ENCODE data around the gene POLR2E. TPM values are rescaled to one million over a fixed set of nuclear protein-coding genes. Genes with fewer than 3 reads are reported as not detected.

Gene POLR2E
- total RNA-seq, 1 experiment from 2014 or later, result 141 TPM

DNA sequence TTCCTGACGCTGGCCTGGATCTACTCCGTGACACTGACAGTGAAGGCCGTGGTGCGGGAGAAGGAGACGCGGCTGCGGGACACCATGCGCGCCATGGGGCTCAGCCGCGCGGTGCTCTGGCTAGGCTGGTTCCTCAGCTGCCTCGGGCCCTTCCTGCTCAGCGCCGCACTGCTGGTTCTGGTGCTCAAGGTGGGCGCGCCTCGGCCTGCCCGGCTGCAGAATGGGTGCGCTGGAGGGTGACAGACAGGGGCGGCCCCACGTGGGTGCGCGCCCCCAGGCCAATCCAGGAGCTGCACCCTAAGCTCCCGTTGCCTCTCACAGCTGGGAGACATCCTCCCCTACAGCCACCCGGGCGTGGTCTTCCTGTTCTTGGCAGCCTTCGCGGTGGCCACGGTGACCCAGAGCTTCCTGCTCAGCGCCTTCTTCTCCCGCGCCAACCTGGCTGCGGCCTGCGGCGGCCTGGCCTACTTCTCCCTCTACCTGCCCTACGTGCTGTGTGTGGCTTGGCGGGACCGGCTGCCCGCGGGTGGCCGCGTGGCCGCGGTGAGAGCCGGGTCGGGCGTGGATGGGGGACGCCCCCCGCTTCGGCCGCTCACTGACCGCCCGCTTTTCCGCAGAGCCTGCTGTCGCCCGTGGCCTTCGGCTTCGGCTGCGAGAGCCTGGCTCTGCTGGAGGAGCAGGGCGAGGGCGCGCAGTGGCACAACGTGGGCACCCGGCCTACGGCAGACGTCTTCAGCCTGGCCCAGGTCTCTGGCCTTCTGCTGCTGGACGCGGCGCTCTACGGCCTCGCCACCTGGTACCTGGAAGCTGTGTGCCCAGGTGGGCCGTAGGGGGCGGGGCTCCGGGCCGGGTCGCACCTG is 48.1 kb downstream of the POLR2E start:
- H3K4me1 Mint-ChIP-seq (ENCODE audit: low read depth, unreplicated experiment), result no peaks in the 10 kb centered on the region

DNA sequence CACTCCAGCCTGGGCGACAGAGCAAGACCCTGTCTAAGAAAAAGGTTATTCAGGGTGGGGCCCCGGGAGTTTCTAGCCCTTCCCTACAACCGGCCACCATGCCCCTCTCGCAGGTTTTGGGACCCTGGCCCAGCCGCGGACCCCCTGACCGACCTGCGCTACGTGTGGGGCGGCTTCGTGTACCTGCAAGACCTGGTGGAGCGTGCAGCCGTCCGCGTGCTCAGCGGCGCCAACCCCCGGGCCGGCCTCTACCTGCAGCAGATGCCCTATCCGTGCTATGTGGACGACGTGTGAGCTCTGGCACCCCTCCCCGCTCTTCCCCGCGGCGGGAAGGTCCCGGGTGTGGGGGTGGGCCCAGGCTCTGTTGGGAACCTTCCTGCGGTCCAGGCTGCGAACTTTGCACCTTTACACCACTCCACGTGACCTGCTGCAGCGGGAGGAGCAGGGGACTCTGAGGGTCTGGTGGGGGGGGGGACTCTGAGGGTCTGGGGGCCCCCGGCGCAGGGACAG is 49.0 kb downstream of the POLR2E start:
- Mint-ChIP-seq H3K36me3 (ENCODE audit: insufficient read depth, unreplicated experiment) (peaks cover 11% of the 10 kb centered on the region), H3K4me3 (ENCODE audit: low read depth, unreplicated experiment) (no peak overlapping the region), H3K4me1 (ENCODE audit: low read depth, unreplicated experiment) (no peaks in the 10 kb centered on the region), H3K27ac (ENCODE audit: unreplicated experiment) (no peak overlapping the region), H3K27me3 (ENCODE audit: unreplicated experiment) (no peaks in the 10 kb centered on the region), H3K9me3 (ENCODE audit: low read depth, unreplicated experiment) (no peaks in the 10 kb centered on the region)
- TF ChIP-seq, protein P1, sequence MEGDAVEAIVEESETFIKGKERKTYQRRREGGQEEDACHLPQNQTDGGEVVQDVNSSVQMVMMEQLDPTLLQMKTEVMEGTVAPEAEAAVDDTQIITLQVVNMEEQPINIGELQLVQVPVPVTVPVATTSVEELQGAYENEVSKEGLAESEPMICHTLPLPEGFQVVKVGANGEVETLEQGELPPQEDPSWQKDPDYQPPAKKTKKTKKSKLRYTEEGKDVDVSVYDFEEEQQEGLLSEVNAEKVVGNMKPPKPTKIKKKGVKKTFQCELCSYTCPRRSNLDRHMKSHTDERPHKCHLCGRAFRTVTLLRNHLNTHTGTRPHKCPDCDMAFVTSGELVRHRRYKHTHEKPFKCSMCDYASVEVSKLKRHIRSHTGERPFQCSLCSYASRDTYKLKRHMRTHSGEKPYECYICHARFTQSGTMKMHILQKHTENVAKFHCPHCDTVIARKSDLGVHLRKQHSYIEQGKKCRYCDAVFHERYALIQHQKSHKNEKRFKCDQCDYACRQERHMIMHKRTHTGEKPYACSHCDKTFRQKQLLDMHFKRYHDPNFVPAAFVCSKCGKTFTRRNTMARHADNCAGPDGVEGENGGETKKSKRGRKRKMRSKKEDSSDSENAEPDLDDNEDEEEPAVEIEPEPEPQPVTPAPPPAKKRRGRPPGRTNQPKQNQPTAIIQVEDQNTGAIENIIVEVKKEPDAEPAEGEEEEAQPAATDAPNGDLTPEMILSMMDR (IDR thresholded peaks at IDR 0.05; ENCODE audit: unreplicated experiment), result no peak
- DNase-seq, result no peak
- intact Hi-C loops (cut with micrococcal nuclease; ENCODE audit: unreplicated experiment), result no loop called here
- CTCF ChIA-PET, result no interaction called here
- no TSS peak for BruUV-seq (replicated peaks)

More for the DNA sequence above, 48.1 kb downstream of the POLR2E start:
- CTCF ChIA-PET, result no interaction called here
- H3K27me3 Mint-ChIP-seq (ENCODE audit: unreplicated experiment), result no peaks in the 10 kb centered on the region
- no peaks in the 10 kb centered on the region for H3K9me3 Mint-ChIP-seq (ENCODE audit: low read depth, unreplicated experiment)
- H3K36me3 Mint-ChIP-seq (ENCODE audit: insufficient read depth, unreplicated experiment), result peaks cover 6% of the 10 kb centered on the region
- no peak overlapping the region for H3K4me3 Mint-ChIP-seq (ENCODE audit: low read depth, unreplicated experiment)
- H3K27ac Mint-ChIP-seq (ENCODE audit: unreplicated experiment), result no peak overlapping the region
- no TSS peak for BruUV-seq (replicated peaks)
- TF ChIP-seq, protein P1 (IDR thresholded peaks at IDR 0.05; ENCODE audit: unreplicated experiment), result no peak
- no peak for DNase-seq
- intact Hi-C loops (cut with micrococcal nuclease; ENCODE audit: unreplicated experiment), result no loop called here

DNA sequence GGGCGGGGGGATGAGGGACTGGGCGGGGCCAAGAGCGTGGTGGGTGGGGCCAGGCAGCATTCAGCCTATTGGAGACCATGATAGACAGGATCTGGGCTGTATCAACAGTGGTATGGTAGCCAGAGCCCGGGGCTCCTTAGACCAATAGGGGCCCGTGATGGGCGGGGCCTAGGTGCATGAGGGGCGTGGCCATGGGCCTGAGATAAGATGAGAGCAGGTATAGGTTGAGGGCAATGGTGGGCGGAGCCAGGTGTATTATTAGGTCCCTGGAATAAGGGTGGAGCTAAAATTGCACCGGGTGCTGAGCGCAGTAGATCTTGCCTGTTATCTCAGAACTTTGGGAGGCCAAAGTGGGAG is 50.0 kb downstream of the POLR2E start:
- Mint-ChIP-seq H3K36me3 (ENCODE audit: insufficient read depth, unreplicated experiment) (peaks cover 20% of the 10 kb centered on the region), H3K27me3 (ENCODE audit: unreplicated experiment) (no peaks in the 10 kb centered on the region), H3K9me3 (ENCODE audit: low read depth, unreplicated experiment) (no peaks in the 10 kb centered on the region), H3K27ac (ENCODE audit: unreplicated experiment) (no peak overlapping the region), H3K4me1 (ENCODE audit: low read depth, unreplicated experiment) (no peaks in the 10 kb centered on the region), H3K4me3 (ENCODE audit: low read depth, unreplicated experiment) (no peak overlapping the region)
- intact Hi-C loops (cut with micrococcal nuclease; ENCODE audit: unreplicated experiment), result no loop called here
- peak; percentile 56 for DNase-seq
- no TSS peak for BruUV-seq (replicated peaks)
- CTCF ChIA-PET, result interaction anchor here (0.5 kb wide), 1 partner anchor 83 kb away, joined by 3 read pairs; no protein-coding TSS in a partner anchor
- TF ChIP-seq, protein P1 (IDR thresholded peaks at IDR 0.05; ENCODE audit: unreplicated experiment), result no peak

DNA sequence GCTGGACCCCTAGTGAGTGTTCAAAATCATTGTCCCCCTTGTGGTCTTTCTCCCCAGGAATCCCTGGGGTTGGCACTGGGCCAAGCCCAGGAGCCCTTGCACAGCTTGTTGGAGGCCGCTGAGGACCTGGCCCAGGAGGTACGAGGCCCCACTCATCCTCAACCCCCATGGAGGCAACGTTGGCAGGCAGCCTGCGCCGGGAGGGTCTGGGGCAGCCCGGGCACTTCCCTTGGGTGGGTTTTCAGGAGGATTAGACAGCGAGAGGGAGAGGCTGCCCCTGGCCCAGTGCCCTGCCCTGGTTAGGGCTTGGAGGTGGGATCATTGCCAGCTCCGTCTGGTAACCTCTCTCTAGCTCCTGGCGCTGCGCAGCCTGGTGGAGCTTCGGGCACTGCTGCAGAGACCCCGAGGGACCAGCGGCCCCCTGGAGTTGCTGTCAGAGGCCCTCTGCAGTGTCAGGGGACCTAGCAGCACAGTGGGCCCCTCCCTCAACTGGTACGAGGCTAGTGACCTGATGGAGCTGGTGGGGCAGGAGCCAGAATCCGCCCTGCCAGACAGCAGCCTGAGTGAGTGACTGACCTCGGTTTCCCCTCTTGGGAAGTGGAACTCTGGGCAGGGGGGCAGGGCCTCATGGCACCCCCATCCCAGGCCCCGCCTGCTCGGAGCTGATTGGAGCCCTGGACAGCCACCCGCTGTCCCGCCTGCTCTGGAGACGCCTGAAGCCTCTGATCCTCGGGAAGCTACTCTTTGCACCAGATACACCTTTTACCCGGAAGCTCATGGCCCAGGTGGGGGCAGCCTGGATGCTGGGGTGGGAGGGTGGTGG is 52.3 kb downstream of the POLR2E start:
- Mint-ChIP-seq H3K4me1 (ENCODE audit: low read depth, unreplicated experiment) (peaks cover 3% of the 10 kb centered on the region), H3K4me3 (ENCODE audit: low read depth, unreplicated experiment) (no peak overlapping the region), H3K9me3 (ENCODE audit: low read depth, unreplicated experiment) (no peaks in the 10 kb centered on the region), H3K27me3 (ENCODE audit: unreplicated experiment) (no peaks in the 10 kb centered on the region), H3K36me3 (ENCODE audit: insufficient read depth, unreplicated experiment) (peaks cover 35% of the 10 kb centered on the region), H3K27ac (ENCODE audit: unreplicated experiment) (no peak overlapping the region)
- TF ChIP-seq, protein P1 (IDR thresholded peaks at IDR 0.05; ENCODE audit: unreplicated experiment), result no peak
- CTCF ChIA-PET, result no interaction called here
- no peak for DNase-seq
- BruUV-seq (replicated peaks), result no TSS peak
- intact Hi-C loops (cut with micrococcal nuclease; ENCODE audit: unreplicated experiment), result no loop called here
